ENCODE data around the gene ABCG4. TPM values are rescaled to one million over a fixed set of nuclear protein-coding genes. Genes with fewer than 3 reads are reported as not detected.

The ABCG4 gene
- total RNA-seq, 1 donor from 2014 or later, result 1.1 TPM

GRCh38 chr11:119206511-119207414 lies 57.9 kb downstream of the ABCG4 start:
- no peak for DNase-seq

DNA sequence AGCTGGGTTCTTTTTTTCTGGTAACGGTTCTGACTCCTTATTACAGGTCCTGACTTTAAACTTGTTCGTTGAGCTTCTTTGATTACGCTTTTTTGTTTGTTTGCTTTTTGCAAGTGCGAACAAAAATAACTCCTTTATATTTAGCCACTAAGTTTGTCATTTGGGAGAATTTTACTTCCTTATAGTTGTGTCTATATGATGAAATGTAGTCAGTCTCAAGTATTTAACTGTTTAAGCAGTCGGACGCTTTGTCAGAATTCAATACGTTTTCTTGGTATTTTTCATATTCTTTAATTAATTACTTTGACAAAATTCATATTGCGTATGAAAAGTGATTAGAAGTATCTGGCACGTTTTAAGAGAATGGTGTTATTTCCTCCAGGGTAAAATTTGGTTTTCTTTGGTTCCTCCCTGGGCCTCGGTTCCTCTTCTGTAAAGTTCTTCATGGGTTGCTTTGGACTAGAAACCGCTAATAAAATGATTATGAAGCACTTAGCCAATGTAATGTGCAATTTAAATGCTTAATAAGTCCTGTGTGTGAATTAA lies 58.6 kb downstream of the ABCG4 start:
- DNase-seq, result no peak

DNA sequence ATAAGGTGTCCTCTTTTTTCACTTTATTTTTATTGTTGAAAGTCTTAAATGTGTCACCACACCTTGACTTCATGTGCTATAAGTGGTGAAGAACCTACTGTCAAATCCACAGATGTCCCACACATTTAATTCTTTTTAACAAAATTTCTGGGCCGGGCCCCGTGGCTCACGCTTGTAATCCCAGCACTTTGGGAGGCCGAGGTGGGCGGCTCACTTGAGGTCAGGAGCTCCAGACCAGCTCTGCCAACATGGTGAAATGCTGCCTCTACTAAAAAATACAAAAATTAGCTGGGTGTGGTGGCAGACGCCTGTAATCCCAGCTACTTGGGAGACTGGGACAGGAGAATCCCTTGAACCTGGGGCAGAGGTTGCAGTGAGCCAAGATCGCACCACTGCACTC lies 60.3 kb downstream of the ABCG4 start:
- no peak for DNase-seq

DNA sequence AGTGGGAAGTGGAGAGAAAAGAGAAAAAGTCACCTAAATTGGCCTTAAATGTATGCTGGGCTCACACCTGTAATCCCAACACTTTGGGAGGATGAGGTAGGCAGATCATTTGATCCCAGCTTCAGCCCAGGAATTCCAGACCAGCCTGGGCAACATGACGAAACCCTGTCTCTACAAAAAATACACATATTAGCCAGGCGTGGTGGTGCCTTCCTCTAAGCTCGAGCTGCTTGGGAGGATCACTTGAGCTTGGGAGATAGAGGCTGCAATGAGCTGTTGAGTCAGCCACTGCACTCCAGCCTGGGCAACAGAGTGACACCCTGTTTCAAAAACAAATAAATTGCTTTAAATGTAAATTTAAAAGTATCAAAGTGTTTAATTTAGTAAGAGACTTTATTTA lies 61.2 kb downstream of the ABCG4 start:
- no peak for DNase-seq

Other genes starting within 250 kb of the ABCG4 start
- 20.9 TPM for gene BCL9L, start 223.1 kb upstream of the ABCG4 start, total RNA-seq
- gene UPK2, start 192.8 kb upstream of the ABCG4 start, total RNA-seq, result not detected
- not detected for gene FOXR1, start 177.3 kb upstream of the ABCG4 start, total RNA-seq
- 25.2 TPM for gene CENATAC, start 150.9 kb upstream of the ABCG4 start, total RNA-seq
- 818 TPM for gene RPS25, start 130.7 kb upstream of the ABCG4 start, total RNA-seq
- 34.2 TPM for gene TRAPPC4, start 130.3 kb upstream of the ABCG4 start, total RNA-seq
- gene SLC37A4, start 118.2 kb upstream of the ABCG4 start, total RNA-seq, result 5.5 TPM
- 31.6 TPM for gene HYOU1, start 91.8 kb upstream of the ABCG4 start, total RNA-seq
- gene VPS11, start 81.2 kb upstream of the ABCG4 start, total RNA-seq, result 25.4 TPM
- 10.5 TPM for gene HMBS, start 64.2 kb upstream of the ABCG4 start, total RNA-seq
- gene DPAGT1, start 47.2 kb upstream of the ABCG4 start, total RNA-seq, result 10.4 TPM
- 4.5 TPM for gene C2CD2L, start 41.7 kb upstream of the ABCG4 start, total RNA-seq
- 14.3 TPM for gene HINFP, start 27.5 kb upstream of the ABCG4 start, total RNA-seq
- 19.1 TPM for gene NLRX1, start 19.7 kb downstream of the ABCG4 start, total RNA-seq
- gene NHERF4, start 36.4 kb downstream of the ABCG4 start, total RNA-seq, result 0.59 TPM
- 10.9 TPM for gene CBL, start 57.3 kb downstream of the ABCG4 start, total RNA-seq
- gene MCAM, start 168.1 kb downstream of the ABCG4 start, total RNA-seq, result 65.5 TPM
- gene RNF26, start 185.5 kb downstream of the ABCG4 start, total RNA-seq, result 5.0 TPM
- gene C1QTNF5, start 191.8 kb downstream of the ABCG4 start, total RNA-seq, result 14.4 TPM
- 0.10 TPM for gene MFRP, start 197.7 kb downstream of the ABCG4 start, total RNA-seq
- gene USP2, start 232.6 kb downstream of the ABCG4 start, total RNA-seq, result 7.0 TPM